AG04450 (cell line): ENCODE results near the gene FAM168A. TPM values are rescaled to one million over a fixed set of nuclear protein-coding genes. Genes with fewer than 3 reads are reported as not detected.

ENCODE experiments used
- CTCF ChIA-PET: fragments of 300-600, 350-600 bp; formaldehyde crosslinking; extraction: SDS; loops from one replicate; lab custom pipeline; 2022; ENCODE audit warnings: antibody characterized with exemption, inconsistent platforms; lab: Charles Lee
- POLR2A ChIA-PET: fragments of 350-600 bp; formaldehyde crosslinking; extraction: SDS; loops from one replicate; lab custom pipeline; 2021; ENCODE audit warnings: antibody characterized with exemption, inconsistent platforms; lab: Yijun Ruan, JAX
- DNase-seq: peaks from one replicate; pipeline ENCODE4 v3.0.0-alpha.2; 2011; ENCODE audit warnings: low read depth, low spot score
- H3K27ac ChIP-seq: one replicate; pipeline ENCODE4 v1.5.1; 2012; ENCODE audit warnings: low read depth, low read length, control low read depth
- H3K27me3 ChIP-seq: one replicate; pipeline ENCODE4 v1.6.0; 2012; ENCODE audit warnings: low read length; ENCODE audit not compliant: control insufficient read depth, insufficient read depth
- H3K4me3 ChIP-seq: 2 replicates; pipeline ENCODE4 v1.5.1; 2011; ENCODE audit warnings: mild to moderate bottlenecking, low read depth, low read length, control low read depth
- H3K9me3 ChIP-seq: 2 replicates; pipeline ENCODE4 v1.5.1; 2012; ENCODE audit warnings: low read length; ENCODE audit not compliant: control insufficient read depth, insufficient read depth
- CTCF ChIP-seq: IDR thresholded peaks from 2 replicates; pipeline ENCODE4 v1.5.1; 2011; ENCODE audit warnings: low read depth, low read length, control low read depth, inconsistent platforms
- polyA plus RNA-seq: library from polyadenylated mRNA; depleted of rRNA; stranded (reverse); fragments of >200 nt; gene quantifications from 2 replicates; pipeline ENCODE4 v1.2.3, GENCODE V29; 2011

FAM168A gene
- polyA plus RNA-seq, 1 experiment, result 21.3 TPM

DNA sequence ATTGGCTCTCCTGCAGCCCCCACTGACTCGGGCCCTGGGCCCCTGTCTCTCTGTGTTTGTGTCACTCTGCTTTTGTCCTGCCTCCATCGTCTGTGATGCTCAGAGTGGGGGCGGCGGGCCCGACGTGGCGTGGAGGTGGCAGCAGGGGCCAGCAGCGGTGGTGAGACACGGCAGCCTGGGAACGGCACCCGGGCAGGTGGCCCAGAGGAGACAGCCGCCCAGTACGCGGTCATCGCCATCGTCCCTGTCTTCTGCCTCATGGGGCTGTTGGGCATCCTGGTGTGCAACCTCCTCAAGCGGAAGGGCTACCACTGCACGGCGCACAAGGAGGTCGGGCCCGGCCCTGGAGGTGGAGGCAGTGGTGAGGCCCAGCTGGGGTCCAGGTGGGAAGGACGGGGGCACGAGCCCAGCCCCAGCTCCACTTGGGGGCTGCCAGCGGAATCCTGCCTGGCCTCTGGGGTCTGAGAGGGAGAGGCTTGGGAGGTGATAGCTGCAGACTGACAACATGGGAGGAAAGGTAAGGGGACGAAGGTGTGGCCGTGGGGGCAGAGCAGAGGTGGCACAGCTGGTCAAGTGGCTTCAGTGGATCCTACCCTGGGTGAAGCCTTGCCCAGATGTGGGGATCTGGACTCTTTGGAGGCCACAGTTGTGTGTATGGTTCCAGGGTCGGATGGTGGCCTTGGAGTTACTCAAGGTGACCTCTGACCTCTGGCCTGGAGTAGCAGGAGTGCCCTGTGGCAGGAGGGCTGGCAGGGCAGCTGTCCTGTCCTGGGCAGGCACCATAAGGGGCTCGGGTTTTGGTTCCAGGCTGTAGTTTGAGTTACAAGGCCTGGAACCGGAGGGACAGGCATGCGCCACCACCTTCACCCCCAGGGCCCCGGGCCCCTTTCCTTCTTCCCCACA lies 205.6 kb downstream of the FAM168A start:
- no peak for DNase-seq
- ChIA-PET POLR2A (interaction anchor here (1.5 kb wide), 1 partner anchor 41 kb away, joined by 5 read pairs; no protein-coding TSS in a partner anchor), CTCF (interaction anchor here (0.7 to 4.5 kb wide), 15 partner anchors 9 to 269 kb away, joined by 3 to 43 read pairs (median 3); partner anchors contain the start of gene ARHGEF17)
- Histone ChIP-seq H3K27ac (no peak overlapping the region), H3K4me3 (no peak overlapping the region), H3K27me3 (no peaks in the 10 kb centered on the region), H3K9me3 (no peaks in the 10 kb centered on the region)
- TF ChIP-seq CTCF, result no peak

GRCh38 chr11:73391665-73392064 lies 206.2 kb downstream of the FAM168A start:
- DNase-seq, result no peak
- Histone ChIP-seq H3K9me3 (no peaks in the 10 kb centered on the region), H3K4me3 (no peak overlapping the region), H3K27ac (no peak overlapping the region), H3K27me3 (no peaks in the 10 kb centered on the region)
- POLR2A ChIA-PET, result no interaction called here
- no peak for TF ChIP-seq CTCF
- CTCF ChIA-PET, result interaction anchor here (2.8 to 4.5 kb wide), 3 partner anchors 40 to 97 kb away, joined by 7 to 43 read pairs (median 9); no protein-coding TSS in a partner anchor

DNA sequence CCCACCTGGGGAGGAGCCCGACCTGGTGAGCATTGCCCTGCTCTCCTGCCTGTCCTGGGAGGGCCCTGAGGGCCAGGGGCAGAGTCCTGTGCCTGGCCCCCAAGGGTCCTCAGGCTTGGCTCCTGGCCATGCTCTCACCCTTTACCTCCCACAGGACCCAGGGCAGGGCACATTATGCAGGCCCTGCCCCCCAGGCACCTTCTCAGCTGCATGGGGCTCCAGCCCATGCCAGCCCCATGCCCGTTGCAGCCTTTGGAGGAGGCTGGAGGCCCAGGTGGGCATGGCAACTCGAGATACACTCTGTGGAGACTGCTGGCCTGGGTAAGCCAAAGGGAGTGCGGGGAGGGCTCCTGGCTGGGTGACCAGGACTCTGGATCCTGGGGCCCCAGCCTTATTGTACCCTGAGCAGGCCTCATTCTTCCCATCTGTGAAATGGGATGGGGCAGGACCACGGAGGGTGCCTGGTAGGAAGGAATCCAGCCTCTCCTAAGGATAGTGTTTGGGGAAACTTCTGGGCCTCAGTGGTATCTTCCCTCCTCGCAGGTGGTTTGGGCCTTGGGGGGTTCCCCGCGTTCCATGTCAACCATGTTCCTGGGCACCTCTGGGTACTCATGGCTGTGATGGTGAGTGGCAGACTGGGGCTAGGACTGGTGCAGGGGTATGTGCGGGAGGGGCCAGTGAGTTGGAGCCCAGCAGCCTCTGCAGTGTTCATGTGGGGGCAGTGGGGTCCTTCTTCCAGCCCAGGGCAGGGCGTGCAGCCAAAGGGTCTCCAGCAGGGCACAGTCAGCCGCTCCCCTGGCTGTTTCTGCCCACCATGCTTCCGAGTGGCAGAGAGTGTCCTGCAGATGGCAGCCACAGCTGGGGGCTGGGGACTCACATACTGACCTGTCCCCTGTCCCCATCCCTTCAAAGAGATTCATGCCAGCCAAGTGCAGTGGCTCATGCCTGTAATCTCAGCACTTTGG lies 207.0 kb downstream of the FAM168A start:
- no peaks in the 10 kb centered on the region for H3K27me3 ChIP-seq
- CTCF ChIA-PET, result interaction anchor here (2.9 to 4.5 kb wide), 2 partner anchors 39 to 96 kb away, joined by 7 to 43 read pairs; no protein-coding TSS in a partner anchor
- TF ChIP-seq CTCF, result no peak
- no peak overlapping the region for H3K27ac ChIP-seq
- DNase-seq, result no peak
- POLR2A ChIA-PET, result no interaction called here
- no peak overlapping the region for H3K4me3 ChIP-seq
- no peaks in the 10 kb centered on the region for H3K9me3 ChIP-seq

DNA sequence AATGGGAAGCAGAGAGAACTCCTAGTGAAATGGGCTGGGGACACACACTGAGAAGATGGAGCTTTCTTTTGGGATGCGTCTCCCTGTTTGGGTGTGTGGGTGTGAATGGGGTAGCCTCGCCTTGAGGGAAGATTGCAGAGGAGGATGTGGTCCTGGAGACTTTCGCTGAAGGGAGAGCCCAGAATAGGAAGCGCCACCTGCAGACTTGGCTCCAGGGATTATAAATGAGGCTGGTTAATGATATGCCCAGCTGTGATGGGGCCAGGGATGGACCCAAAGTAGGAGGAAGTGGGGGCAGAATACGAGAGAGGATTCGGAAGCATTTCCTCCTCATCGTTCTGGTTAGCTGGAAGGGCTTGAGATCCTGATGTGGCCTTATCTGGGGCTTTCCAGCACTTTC lies 208.0 kb downstream of the FAM168A start:
- POLR2A ChIA-PET, result no interaction called here
- TF ChIP-seq CTCF, result no peak
- Histone ChIP-seq H3K9me3 (no peaks in the 10 kb centered on the region; the same call in 1 of the 2 replicates), H3K27ac (no peak overlapping the region), H3K4me3 (no peak overlapping the region), H3K27me3 (no peaks in the 10 kb centered on the region)
- CTCF ChIA-PET, result interaction anchor here (1.0 to 4.5 kb wide), 4 partner anchors 38 to 95 kb away, joined by 5 to 43 read pairs (median 6); no protein-coding TSS in a partner anchor
- DNase-seq, result no peak
